Peyer's patch (tissue), 4 donors: ENCODE data around the gene PDZD7. TPM values are rescaled to one million over a fixed set of nuclear protein-coding genes. Genes with fewer than 3 reads are reported as not detected.

ENCODE experiments used
- DNase-seq, 3 donors: peaks; one replicate each; pipeline ENCODE4 v3.0.0-alpha.2; 2017 to 2019
- H3K27ac ChIP-seq, 4 donors: fragments of 200-600 bp; sonication (generic); one replicate each; pipeline ENCODE4 v1.5.1; 2016 to 2019
- H3K27me3 ChIP-seq, 2 donors: fragments of 200-600 bp; sonication (generic); one replicate each; pipeline ENCODE4 v1.5.1; 2019
- H3K36me3 ChIP-seq, 3 donors: fragments of 200-600 bp; sonication (generic); one replicate each; pipeline ENCODE4 v1.5.1; 2016 to 2019
- H3K4me1 ChIP-seq, 4 donors: fragments of 200-600 bp; sonication (generic); one replicate each; pipeline ENCODE4 v1.5.1; 2016 to 2019
- H3K4me3 ChIP-seq, 4 donors: fragments of 200-600 bp; sonication (generic); 1 replicate in 3 of 4; 2 replicates in 1 of 4; pipeline ENCODE4 v1.5.1; 2016 to 2019; ENCODE audit warnings: mild to moderate bottlenecking in 1 of 4
- H3K9me3 ChIP-seq, 4 donors: fragments of 200-600 bp; sonication (generic); one replicate each; pipeline ENCODE4 v1.5.1; 2016 to 2019; ENCODE audit warnings: mild to moderate bottlenecking in 1 of 4
- POLR2A ChIP-seq, 2 donors: fragments of 450-650 bp; IDR thresholded peaks; one replicate each; pipeline ENCODE4 v1.5.1; 2017; ENCODE audit warnings: antibody characterized with exemption in 2 of 2, mild to moderate bottlenecking in 2 of 2, moderate library complexity in 2 of 2
- total RNA-seq, 4 donors: library from RNA; depleted of rRNA; stranded (reverse); fragments of >200 nt; gene quantifications; one replicate each; pipeline ENCODE4 v1.1.0, GENCODE V29; 2016
- TF ChIP-seq, protein P1 (sequence below), 6 experiments: fragments of 450-650 bp in 4 of 6; fragments of 200-600 bp in 2 of 6; sonication (generic) in 1 of 6; IDR thresholded peaks; one replicate each; pipeline ENCODE4 v1.5.1; 2017 to 2019; ENCODE audit warnings: antibody characterized with exemption in 6 of 6, mild to moderate bottlenecking in 3 of 6, moderate library complexity in 1 of 6

The PDZD7 gene
- total RNA-seq, 4 donors from 2014 or later: 0.83 to 58.7 (median 51.3) TPM

DNA sequence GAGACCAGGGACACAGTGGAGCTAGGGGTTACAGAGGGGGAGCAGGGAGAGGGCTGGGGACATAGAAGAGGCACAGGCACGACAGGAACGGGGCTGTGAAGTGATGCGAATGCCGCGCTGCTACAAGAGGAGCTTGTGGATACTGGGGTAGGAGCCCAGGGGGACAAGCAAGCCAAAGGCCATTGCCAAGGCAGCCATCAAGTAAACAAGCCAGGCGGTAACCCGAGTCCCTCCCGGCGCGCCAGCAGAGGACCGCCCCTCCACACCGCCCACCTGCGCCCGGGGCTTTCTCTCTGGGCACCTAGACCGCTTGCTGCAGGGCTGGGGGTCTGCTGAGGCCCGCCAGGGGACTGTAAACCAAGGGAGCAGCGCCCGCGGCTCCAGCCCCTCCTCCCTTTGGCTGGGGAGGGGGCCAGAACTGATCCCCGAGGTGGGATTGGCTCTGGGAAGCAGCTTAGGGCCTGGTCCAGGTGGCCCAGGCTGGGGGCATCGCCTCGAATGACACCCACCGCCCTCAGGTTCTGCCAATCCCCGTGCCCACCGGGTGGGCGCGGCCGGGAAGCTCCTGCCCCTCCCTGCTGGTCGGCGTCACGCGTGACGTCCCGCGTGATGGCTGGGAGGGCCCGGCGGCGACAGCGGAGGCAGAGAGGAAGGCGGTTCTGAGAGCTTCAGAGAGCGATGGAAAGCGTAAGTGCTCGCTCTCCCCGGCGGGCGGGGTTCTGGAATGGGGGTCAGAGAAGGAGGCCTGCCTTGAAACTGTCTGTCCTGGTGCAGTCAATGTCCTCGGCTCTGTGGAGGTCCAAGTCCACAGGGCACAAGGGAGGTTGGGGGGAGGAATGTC lies 1.1 kb upstream of the PDZD7 start:
- Histone ChIP-seq H3K27me3 (no peaks in the 10 kb centered on the region), H3K4me3 (peak overlapping the region; percentile 67 to 88 (median 77)), H3K36me3 (peaks cover 0 to 25% (median 0%) of the 10 kb centered on the region in 3 donors), H3K9me3 (no peaks in the 10 kb centered on the region), H3K27ac (peak overlapping the region; percentile 92 to 100 (median 98)), H3K4me1 (peaks cover 0 to 27% (median 7%) of the 10 kb centered on the region in 4 donors)
- DNase-seq: peak; percentile 82 to 95 (median 94)
- peak; percentile 66 to 95 for TF ChIP-seq POLR2A (IDR thresholded peaks at IDR 0.05)
- TF ChIP-seq, protein P1, sequence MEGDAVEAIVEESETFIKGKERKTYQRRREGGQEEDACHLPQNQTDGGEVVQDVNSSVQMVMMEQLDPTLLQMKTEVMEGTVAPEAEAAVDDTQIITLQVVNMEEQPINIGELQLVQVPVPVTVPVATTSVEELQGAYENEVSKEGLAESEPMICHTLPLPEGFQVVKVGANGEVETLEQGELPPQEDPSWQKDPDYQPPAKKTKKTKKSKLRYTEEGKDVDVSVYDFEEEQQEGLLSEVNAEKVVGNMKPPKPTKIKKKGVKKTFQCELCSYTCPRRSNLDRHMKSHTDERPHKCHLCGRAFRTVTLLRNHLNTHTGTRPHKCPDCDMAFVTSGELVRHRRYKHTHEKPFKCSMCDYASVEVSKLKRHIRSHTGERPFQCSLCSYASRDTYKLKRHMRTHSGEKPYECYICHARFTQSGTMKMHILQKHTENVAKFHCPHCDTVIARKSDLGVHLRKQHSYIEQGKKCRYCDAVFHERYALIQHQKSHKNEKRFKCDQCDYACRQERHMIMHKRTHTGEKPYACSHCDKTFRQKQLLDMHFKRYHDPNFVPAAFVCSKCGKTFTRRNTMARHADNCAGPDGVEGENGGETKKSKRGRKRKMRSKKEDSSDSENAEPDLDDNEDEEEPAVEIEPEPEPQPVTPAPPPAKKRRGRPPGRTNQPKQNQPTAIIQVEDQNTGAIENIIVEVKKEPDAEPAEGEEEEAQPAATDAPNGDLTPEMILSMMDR (IDR thresholded peaks at IDR 0.05): peak in 1 of 6 experiments; percentile 3

GRCh38 chr10:101030496-101031127 lies 317 bp downstream of the PDZD7 start:
- no peaks in the 10 kb centered on the region for H3K9me3 ChIP-seq
- peak overlapping the region; percentile 92 to 100 (median 98) for H3K27ac ChIP-seq
- no peaks in the 10 kb centered on the region for H3K27me3 ChIP-seq
- H3K4me3 ChIP-seq: peak overlapping the region; percentile 67 to 88 (median 77)
- peaks cover 0 to 11% (median 0%) of the 10 kb centered on the region in 3 donors for H3K36me3 ChIP-seq
- TF ChIP-seq, protein P1 (IDR thresholded peaks at IDR 0.05): no peak
- no peak for TF ChIP-seq POLR2A (IDR thresholded peaks at IDR 0.05)
- peak in 1 of 3 donors; percentile 62 for DNase-seq
- peaks cover 0 to 26% (median 7%) of the 10 kb centered on the region in 4 donors for H3K4me1 ChIP-seq

- DNase-seq: peak in 1 of 3 donors; percentile 50
- no peak for TF ChIP-seq POLR2A (IDR thresholded peaks at IDR 0.05)
- TF ChIP-seq, protein P1 (IDR thresholded peaks at IDR 0.05): peak in 1 of 6 experiments; percentile 8
- Histone ChIP-seq H3K36me3 (peaks cover 0 to 2% (median 0%) of the 10 kb centered on the region in 3 donors), H3K4me3 (peak overlapping the region in 2 of 4 donors; percentile 67 to 88), H3K27ac (no peak overlapping the region), H3K27me3 (no peaks in the 10 kb centered on the region), H3K4me1 (peaks cover 0 to 17% (median 7%) of the 10 kb centered on the region in 4 donors), H3K9me3 (no peaks in the 10 kb centered on the region)
Measured at GRCh38 chr10:101029520-101030295, 1.2 kb downstream of the PDZD7 start.

GRCh38 chr10:101028446-101029337 lies 2.2 kb downstream of the PDZD7 start:
- no peak overlapping the region for H3K4me3 ChIP-seq
- H3K36me3 ChIP-seq: no peaks in the 10 kb centered on the region
- no peaks in the 10 kb centered on the region for H3K9me3 ChIP-seq
- H3K27ac ChIP-seq: no peak overlapping the region
- H3K4me1 ChIP-seq: peaks cover 0 to 16% (median 7%) of the 10 kb centered on the region in 4 donors
- DNase-seq: peak in 1 of 3 donors; percentile 51
- no peak for TF ChIP-seq POLR2A (IDR thresholded peaks at IDR 0.05)
- TF ChIP-seq, protein P1 (IDR thresholded peaks at IDR 0.05): no peak
- no peaks in the 10 kb centered on the region for H3K27me3 ChIP-seq
